IPS DF 6.9 (cell line): ENCODE measurements around the gene EFNA3.
A peak's percentile ranks its signal among the peaks of the same experiment; 100 is the strongest.

Experiments used
- DNase-seq: peaks from one replicate; pipeline ENCODE4 v3.0.0-alpha.2; 2013; ENCODE audit warnings: low read depth, low spot score
- H3K27ac ChIP-seq: one replicate; pipeline ENCODE4 v1.5.1; 2013; ENCODE audit warnings: low read length, control low read depth
- H3K27me3 ChIP-seq: 2 replicates; pipeline ENCODE4 v1.6.1; 2013; ENCODE audit warnings: mild to moderate bottlenecking, low read length; ENCODE audit not compliant: control insufficient read depth, insufficient read depth
- H3K36me3 ChIP-seq: 2 replicates; pipeline ENCODE4 v1.6.1; 2013; ENCODE audit warnings: low read length; ENCODE audit not compliant: control insufficient read depth, insufficient read depth
- H3K4me1 ChIP-seq: 2 replicates; pipeline ENCODE4 v1.6.1; 2013; ENCODE audit warnings: low read length; ENCODE audit not compliant: control insufficient read depth, insufficient read depth
- H3K4me3 ChIP-seq: 2 replicates; pipeline ENCODE4 v1.5.1; 2013; ENCODE audit warnings: mild to moderate bottlenecking, low read length
- H3K9me3 ChIP-seq: 2 replicates; pipeline ENCODE4 v1.6.1; 2013; ENCODE audit warnings: low read length, inconsistent platforms; ENCODE audit not compliant: control insufficient read depth, insufficient read depth
- WGBS: extraction: QIAGEN DNeasy Blood & Tissue Kit; methylation state at CpG from one replicate; pipeline ENCODE4 v1.1.7; 2013; ENCODE audit warnings: mixed read lengths, missing lambda C conversion rate; ENCODE audit not compliant: insufficient read length, insufficient coverage; 5-methylcytosine and 5-hydroxymethylcytosine counted together

Gene EFNA3

GRCh38 chr1:155048449-155049334, 29.9 kb upstream of the EFNA3 start:
- no CpG with 5 or more reads among the region's 8 CpGs for WGBS
- H3K4me3 ChIP-seq, result no peak overlapping the region
- no peaks in the 10 kb centered on the region for H3K9me3 ChIP-seq
- DNase-seq, result no peak
- peaks cover 7% of the 10 kb centered on the region; the same call in 1 of the 2 replicates for H3K4me1 ChIP-seq
- no peak overlapping the region for H3K27ac ChIP-seq
- H3K27me3 ChIP-seq, result peaks cover 5% of the 10 kb centered on the region; the same call in 1 of the 2 replicates
- no peaks in the 10 kb centered on the region for H3K36me3 ChIP-seq

- Histone ChIP-seq H3K4me3 (no peak overlapping the region; the same call in 1 of the 2 replicates), H3K4me1 (0 out of 2 replicates have a peak, but pooled peaks cover 3% of the 10 kb centered on the region), H3K9me3 (no peaks in the 10 kb centered on the region), H3K27me3 (peaks cover 5% of the 10 kb centered on the region; the same call in 1 of the 2 replicates), H3K36me3 (no peaks in the 10 kb centered on the region), H3K27ac (no peak overlapping the region)
- WGBS, result no CpG with 5 or more reads among the region's 10 CpGs
- DNase-seq, result no peak
Observed at GRCh38 chr1:155049651-155050559, 28.7 kb upstream of the EFNA3 start.

GRCh38 chr1:155050560-155051341, 27.9 kb upstream of the EFNA3 start, which contains the start of gene ADAM15:
Gene ADAM15, plus strand, starts transcription at chr1:155051316. Its CDS starts 71 bp downstream, at chr1:155051387.
- H3K9me3 ChIP-seq, result no peaks in the 10 kb centered on the region
- peak within 1 kb of the TSS; percentile 54 for H3K4me3 ChIP-seq
- DNase-seq, result no peak
- peaks cover 5% of the 10 kb centered on the region; the same call in 1 of the 2 replicates for H3K27me3 ChIP-seq
- no CpG with 5 or more reads among the region's 99 CpGs for WGBS
- H3K4me1 ChIP-seq, result 0 out of 2 replicates have a peak, but pooled peaks cover 3% of the 10 kb centered on the region
- no peak within 1 kb of the TSS for H3K27ac ChIP-seq
- no peaks in the 10 kb centered on the region for H3K36me3 ChIP-seq

GRCh38 chr1:155051342-155051776, 27.3 kb upstream of the EFNA3 start:
- H3K4me1 ChIP-seq, result 0 out of 2 replicates have a peak, but pooled peaks cover 3% of the 10 kb centered on the region
- H3K9me3 ChIP-seq, result no peaks in the 10 kb centered on the region
- WGBS, result no CpG with 5 or more reads among the region's 31 CpGs
- peak overlapping the region; percentile 54; the same call in 1 of the 2 replicates for H3K4me3 ChIP-seq
- peaks cover 5% of the 10 kb centered on the region; the same call in 1 of the 2 replicates for H3K27me3 ChIP-seq
- H3K36me3 ChIP-seq, result no peaks in the 10 kb centered on the region
- H3K27ac ChIP-seq, result no peak overlapping the region
- DNase-seq, result no peak

GRCh38 chr1:155051777-155052398, 26.7 kb upstream of the EFNA3 start:
- Histone ChIP-seq H3K36me3 (no peaks in the 10 kb centered on the region), H3K4me3 (peak overlapping the region; percentile 54; the same call in 1 of the 2 replicates), H3K4me1 (0 out of 2 replicates have a peak, but pooled peaks cover 3% of the 10 kb centered on the region), H3K27ac (no peak overlapping the region), H3K27me3 (peaks cover 5% of the 10 kb centered on the region; the same call in 1 of the 2 replicates), H3K9me3 (no peaks in the 10 kb centered on the region)
- WGBS, result no CpG with 5 or more reads among the region's 27 CpGs
- DNase-seq, result no peak

GRCh38 chr1:155052439-155053395, 25.9 kb upstream of the EFNA3 start:
- Histone ChIP-seq H3K9me3 (no peaks in the 10 kb centered on the region), H3K27ac (no peak overlapping the region), H3K4me1 (0 out of 2 replicates have a peak, but pooled peaks cover 3% of the 10 kb centered on the region), H3K4me3 (no peak overlapping the region), H3K36me3 (peaks cover 1% of the 10 kb centered on the region; the same call in 1 of the 2 replicates), H3K27me3 (peaks cover 5% of the 10 kb centered on the region; the same call in 1 of the 2 replicates)
- DNase-seq, result no peak
- WGBS, result no CpG with 5 or more reads among the region's 12 CpGs

- Histone ChIP-seq H3K27me3 (peaks cover 5% of the 10 kb centered on the region; the same call in 1 of the 2 replicates), H3K4me1 (0 out of 2 replicates have a peak, but pooled peaks cover 3% of the 10 kb centered on the region), H3K36me3 (peaks cover 3% of the 10 kb centered on the region; the same call in 1 of the 2 replicates), H3K9me3 (no peaks in the 10 kb centered on the region), H3K4me3 (no peak overlapping the region), H3K27ac (no peak overlapping the region)
- DNase-seq, result no peak
- no CpG with 5 or more reads among the region's 7 CpGs for WGBS
Observed at GRCh38 chr1:155053531-155054105, 25.0 kb upstream of the EFNA3 start.

GRCh38 chr1:155057104-155057503, 21.5 kb upstream of the EFNA3 start:
- no CpG with 5 or more reads among the region's 8 CpGs for WGBS
- H3K4me1 ChIP-seq, result peaks cover 6% of the 10 kb centered on the region
- H3K36me3 ChIP-seq, result peaks cover 3% of the 10 kb centered on the region; the same call in 1 of the 2 replicates
- no peaks in the 10 kb centered on the region for H3K9me3 ChIP-seq
- no peak overlapping the region for H3K27ac ChIP-seq
- H3K27me3 ChIP-seq, result peaks cover 3% of the 10 kb centered on the region; the same call in 1 of the 2 replicates
- DNase-seq, result no peak
- H3K4me3 ChIP-seq, result no peak overlapping the region
